Epithelial cell of esophagus (primary cell): Measurements from ENCODE around the gene DDX19B.

ENCODE experiments used
- DNase-seq: peaks from one replicate; pipeline ENCODE4 v3.0.0; 2010; ENCODE audit warnings: low read depth
- H3K4me3 ChIP-seq: 2 replicates; pipeline ENCODE4 v1.5.1; 2011; ENCODE audit warnings: mild to moderate bottlenecking, low read length, control low read depth
- TF ChIP-seq, protein P1 (sequence below): IDR thresholded peaks from 2 replicates; pipeline ENCODE4 v1.5.1; 2011; ENCODE audit warnings: low read depth, mild to moderate bottlenecking, low read length, control low read depth, inconsistent platforms; ENCODE audit not compliant: insufficient read depth; ENCODE audit errors: missing control alignments

DDX19B gene

DNA sequence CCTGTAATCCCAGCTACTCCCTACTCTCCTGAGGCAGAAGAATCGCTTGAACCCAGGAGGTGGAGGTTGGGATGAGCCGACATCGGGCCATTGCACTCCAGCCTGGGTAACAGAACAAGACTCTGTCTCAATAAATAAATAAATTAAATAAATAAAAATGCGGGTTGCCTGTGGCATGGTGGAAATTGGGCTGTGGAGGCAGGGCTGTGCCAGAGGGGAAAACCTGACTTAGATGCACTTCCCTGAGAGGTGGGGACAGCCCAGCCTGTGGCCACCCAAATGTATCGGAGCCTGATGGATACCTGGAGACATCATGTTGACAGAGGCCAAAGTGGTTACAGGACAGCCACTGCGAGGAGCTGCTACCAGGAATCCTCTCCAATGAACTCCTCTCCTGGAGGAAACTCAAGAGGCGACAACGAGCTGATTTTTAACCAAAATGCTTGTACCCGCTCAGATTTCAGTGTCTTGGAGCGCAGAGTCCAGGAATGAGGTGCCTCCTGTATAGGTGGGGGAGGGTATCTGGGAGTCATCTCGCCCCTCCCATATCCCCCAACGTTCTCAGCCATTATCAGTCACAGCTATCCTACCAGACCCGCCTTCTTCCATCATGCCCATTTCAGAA lies 80.0 kb downstream of the DDX19B start:
- TF ChIP-seq, protein P1, sequence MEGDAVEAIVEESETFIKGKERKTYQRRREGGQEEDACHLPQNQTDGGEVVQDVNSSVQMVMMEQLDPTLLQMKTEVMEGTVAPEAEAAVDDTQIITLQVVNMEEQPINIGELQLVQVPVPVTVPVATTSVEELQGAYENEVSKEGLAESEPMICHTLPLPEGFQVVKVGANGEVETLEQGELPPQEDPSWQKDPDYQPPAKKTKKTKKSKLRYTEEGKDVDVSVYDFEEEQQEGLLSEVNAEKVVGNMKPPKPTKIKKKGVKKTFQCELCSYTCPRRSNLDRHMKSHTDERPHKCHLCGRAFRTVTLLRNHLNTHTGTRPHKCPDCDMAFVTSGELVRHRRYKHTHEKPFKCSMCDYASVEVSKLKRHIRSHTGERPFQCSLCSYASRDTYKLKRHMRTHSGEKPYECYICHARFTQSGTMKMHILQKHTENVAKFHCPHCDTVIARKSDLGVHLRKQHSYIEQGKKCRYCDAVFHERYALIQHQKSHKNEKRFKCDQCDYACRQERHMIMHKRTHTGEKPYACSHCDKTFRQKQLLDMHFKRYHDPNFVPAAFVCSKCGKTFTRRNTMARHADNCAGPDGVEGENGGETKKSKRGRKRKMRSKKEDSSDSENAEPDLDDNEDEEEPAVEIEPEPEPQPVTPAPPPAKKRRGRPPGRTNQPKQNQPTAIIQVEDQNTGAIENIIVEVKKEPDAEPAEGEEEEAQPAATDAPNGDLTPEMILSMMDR: no peak
- no peak overlapping the region for H3K4me3 ChIP-seq
- no peak for DNase-seq

DNA sequence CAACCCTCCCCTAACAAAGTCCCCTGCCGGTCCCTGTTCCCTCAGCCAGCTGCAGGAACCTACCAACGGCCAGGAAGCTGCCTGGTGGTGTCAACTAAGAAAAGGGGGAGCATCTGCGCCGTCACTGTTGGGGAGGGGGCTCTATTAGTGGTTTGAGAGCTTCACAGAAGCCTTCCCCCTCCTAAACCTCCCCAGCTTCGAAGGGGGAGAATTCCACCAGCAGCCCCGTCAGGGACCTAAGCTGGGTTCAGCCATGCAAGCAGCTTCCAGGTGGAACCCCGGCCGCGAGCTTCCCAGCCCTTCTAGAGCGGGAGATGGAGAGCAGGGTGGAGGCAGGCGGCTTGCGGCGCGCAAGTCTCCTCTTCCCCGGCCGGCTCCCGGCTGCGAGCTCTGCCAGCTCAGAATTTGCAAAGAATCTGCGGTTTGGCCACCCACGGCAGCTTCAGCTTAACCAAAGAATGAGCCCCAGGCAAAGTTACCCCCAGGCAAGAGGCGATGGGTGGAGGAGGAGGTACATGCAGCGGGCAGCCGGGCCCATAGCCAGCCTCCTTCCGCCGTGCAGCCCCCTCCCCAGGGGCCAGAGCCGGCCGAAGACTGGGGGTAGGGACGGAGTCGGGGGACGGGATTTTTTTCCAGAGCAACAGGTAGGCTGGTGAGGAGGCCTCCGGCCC lies 81.4 kb downstream of the DDX19B start:
- peak; percentile 85 for DNase-seq
- peak overlapping the region; percentile 87 for H3K4me3 ChIP-seq

DNA sequence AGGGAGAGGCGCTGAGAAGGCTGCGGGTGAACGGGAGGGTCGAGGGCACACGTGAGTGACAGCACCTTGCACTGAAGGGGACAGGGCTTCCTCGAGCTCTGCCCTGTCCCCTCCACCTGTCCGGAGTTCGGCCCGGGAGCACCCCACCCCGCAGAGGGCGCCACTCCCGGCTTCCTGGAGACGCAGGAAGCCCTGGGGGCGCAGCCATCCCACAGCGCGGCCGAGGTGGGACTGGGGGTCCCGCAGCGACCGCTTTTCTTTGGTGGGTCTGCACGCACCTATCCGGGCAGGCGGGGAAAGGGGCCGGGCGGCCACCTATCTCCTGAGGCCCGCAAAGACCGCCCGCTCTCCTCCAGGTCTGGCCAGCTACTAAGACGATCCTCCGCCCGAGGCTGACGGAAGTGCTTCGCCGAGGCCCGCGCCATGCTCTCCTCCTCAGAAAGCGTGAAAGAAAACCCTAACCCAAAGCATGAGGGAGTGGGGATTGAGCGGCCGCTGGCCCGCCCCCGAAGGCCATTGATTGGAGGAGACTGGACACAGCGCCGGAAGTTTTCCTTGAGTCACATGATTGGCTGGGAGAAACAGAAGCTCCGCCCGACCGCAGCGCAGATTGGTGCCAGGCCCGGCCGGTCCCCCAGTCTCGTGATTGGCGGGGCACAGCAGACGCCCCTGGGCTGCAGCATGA lies 82.1 kb downstream of the DDX19B start:
- peak overlapping the region; percentile 87 for H3K4me3 ChIP-seq
- TF ChIP-seq, protein P1: peak; percentile 36
- DNase-seq: peak; percentile 99

More for the DNA sequence above, 81.4 kb downstream of the DDX19B start:
- TF ChIP-seq, protein P1: no peak

DNA sequence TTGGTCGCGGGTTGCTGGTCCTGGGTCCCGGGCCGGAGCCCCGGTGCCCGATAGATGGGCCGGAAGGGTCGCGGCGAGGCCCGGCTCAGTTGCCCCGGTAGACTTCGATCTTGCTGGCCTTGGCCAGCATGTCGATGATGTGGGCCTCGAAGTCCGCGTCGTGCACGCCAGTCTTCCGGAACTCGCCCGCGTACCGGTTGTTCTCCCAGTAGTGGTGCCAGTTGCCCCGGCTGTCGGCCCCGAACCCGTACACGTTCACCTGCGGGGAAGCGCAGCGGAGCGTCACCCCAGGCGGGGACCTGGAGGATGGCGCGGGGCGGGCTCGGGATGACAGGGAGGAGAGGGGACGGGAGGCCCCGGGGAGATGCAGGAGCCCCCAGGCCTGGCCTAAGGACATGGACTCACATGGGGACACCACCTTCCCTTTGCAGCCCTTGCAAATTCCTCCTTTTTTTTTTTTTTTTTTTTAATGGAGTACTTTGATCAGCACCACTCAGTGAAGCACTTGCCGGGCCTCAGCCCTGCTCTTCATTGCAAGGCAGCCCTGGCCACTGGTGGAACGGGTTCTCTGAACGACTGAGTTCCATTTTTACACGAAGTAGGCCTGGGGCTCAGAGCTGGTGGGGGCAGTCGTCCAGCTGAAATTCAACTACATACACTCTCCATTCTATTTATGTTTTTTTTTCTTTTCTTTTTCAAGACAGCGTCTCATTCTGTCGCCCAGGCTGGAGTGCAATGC lies 82.8 kb downstream of the DDX19B start:
- DNase-seq: peak; percentile 26
- TF ChIP-seq, protein P1: no peak
- H3K4me3 ChIP-seq: peak overlapping the region; percentile 87

DNA sequence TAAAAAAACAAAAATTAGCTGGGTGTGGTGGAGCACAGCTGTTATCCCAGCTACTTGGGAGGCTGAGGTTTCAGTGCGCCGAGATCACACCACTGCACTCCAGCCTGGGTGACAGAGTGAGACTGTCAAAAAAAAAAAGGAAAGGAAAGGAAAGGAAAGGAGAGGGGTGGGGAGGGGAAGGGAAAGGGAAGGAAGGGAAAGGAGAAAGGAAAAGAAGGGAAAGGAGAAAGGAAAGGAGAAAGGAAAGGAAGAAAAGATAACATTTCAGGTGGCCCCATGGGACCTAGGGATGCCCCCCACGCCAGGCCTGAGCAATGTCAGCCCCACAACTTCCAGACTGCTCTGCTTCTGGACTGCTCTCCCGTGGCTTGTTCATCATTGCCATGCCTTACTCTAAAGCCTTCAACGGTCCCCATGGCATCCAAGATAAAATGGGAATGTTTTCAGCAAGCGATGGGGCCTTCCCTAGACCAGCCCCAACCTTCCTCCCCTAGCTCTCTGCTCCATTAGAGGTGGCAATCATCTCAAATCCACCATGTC lies 84.5 kb downstream of the DDX19B start:
- H3K4me3 ChIP-seq: no peak overlapping the region
- DNase-seq: no peak
- TF ChIP-seq, protein P1: no peak
